RWPE1 (cell line): Measurements from ENCODE around the gene RPS6KC1.

Source experiments
- CTCF ChIA-PET: fragments of 350-600 bp; sonication (Branson Sonifier 250); formaldehyde crosslinking; extraction: SDS; loops from one replicate; lab custom pipeline; 2021; lab: Yijun Ruan, JAX
- POLR2A ChIA-PET: fragments of 400-600 bp; formaldehyde crosslinking; extraction: SDS; loops from one replicate; lab custom pipeline; 2020; ENCODE audit warnings: antibody characterized with exemption; ENCODE audit not compliant: low non-redundant PET; lab: Yijun Ruan, JAX
- DNase-seq: peaks from one replicate; pipeline ENCODE4 v3.0.0; 2012; ENCODE audit warnings: low spot score
- H3K27ac ChIP-seq: fragments of 450-650 bp; 2 replicates; pipeline ENCODE4 v1.5.1; 2017
- CTCF ChIP-seq: fragments of 450-650 bp; conservative IDR thresholded peaks from 2 replicates; pipeline ENCODE4 v1.5.1; 2017; ENCODE audit warnings: low read depth, mild to moderate bottlenecking

Gene RPS6KC1

GRCh38 chr1:213051127-213051880 lies at the start of gene RPS6KC1:
RPS6KC1 (plus strand) TSS chr1:213051241; CDS start chr1:213051405, 164 bp downstream.
- CTCF ChIA-PET = interaction anchor here (0.5 to 0.7 kb wide), 3 partner anchors 37 to 1006 kb away, joined by 3 to 7 read pairs (median 4); no protein-coding TSS in a partner anchor
- POLR2A ChIA-PET = no interaction called here
- DNase-seq = peak; percentile 86
- TF ChIP-seq CTCF = no peak
- peak within 1 kb of the TSS; percentile 81 for H3K27ac ChIP-seq

- H3K27ac ChIP-seq = no peak overlapping the region
- TF ChIP-seq CTCF = no peak
- CTCF ChIA-PET = no interaction called here
- no peak for DNase-seq
- POLR2A ChIA-PET = no interaction called here
Observed at GRCh38 chr1:213003256-213003655, 47.8 kb upstream of the RPS6KC1 start.

- CTCF ChIA-PET = interaction anchor here (0.5 kb wide), 1 partner anchor 34 kb away, joined by 3 read pairs; no protein-coding TSS in a partner anchor
- POLR2A ChIA-PET = no interaction called here
- H3K27ac ChIP-seq = no peak overlapping the region
- no peak for TF ChIP-seq CTCF
- no peak for DNase-seq
Observed at GRCh38 chr1:213008564-213008963, 42.5 kb upstream of the RPS6KC1 start.

- no peak for TF ChIP-seq CTCF
- ChIA-PET CTCF (interaction anchor here (0.5 to 0.6 kb wide), 2 partner anchors 37 to 1318 kb away, joined by 4 to 7 read pairs; no protein-coding TSS in a partner anchor), POLR2A (no interaction called here)
- H3K27ac ChIP-seq = peak overlapping the region; percentile 90
- DNase-seq = peak; percentile 8
Observed at GRCh38 chr1:213014642-213015041, 36.4 kb upstream of the RPS6KC1 start.

- DNase-seq = peak; percentile 93
- CTCF ChIA-PET = interaction anchor here (0.5 kb wide), 1 partner anchor 1318 kb away, joined by 4 read pairs; no protein-coding TSS in a partner anchor
- H3K27ac ChIP-seq = peak within 1 kb of the TSS; percentile 90
- TF ChIP-seq CTCF = no peak
- POLR2A ChIA-PET = no interaction called here
Observed at GRCh38 chr1:213015099-213016050, 35.7 kb upstream of the RPS6KC1 start, which contains the start of gene ANGEL2. ANGEL2 (minus strand) TSS chr1:213015867; CDS start chr1:213015671, 196 bp downstream.
